D721Med (cell line): Measurements from ENCODE around the gene SLX9.

ENCODE experiments used
- DNase-seq: peaks from one replicate; pipeline ENCODE4 v3.0.0; 2011; ENCODE audit warnings: low spot score; ENCODE audit not compliant: insufficient read length
- FAIRE-seq: peaks from 2 replicates; lab custom pipeline; 2011; peaks lifted over from hg19 to GRCh38; lab: Jason Lieb, UNC
- CTCF ChIP-seq: IDR thresholded peaks from 2 replicates; pipeline ENCODE4 v1.5.1; 2012; ENCODE audit warnings: mild to moderate bottlenecking, control low read depth; ENCODE audit not compliant: insufficient read depth; ENCODE audit errors: missing control alignments

SLX9 gene

GRCh38 chr21:44946254-44947041, 6.6 kb downstream of the SLX9 start:
- FAIRE-seq, result no peak
- no peak for DNase-seq
- no peak for TF ChIP-seq CTCF

GRCh38 chr21:44947111-44947929, 7.5 kb downstream of the SLX9 start:
- no peak for FAIRE-seq
- no peak for TF ChIP-seq CTCF

GRCh38 chr21:44947930-44948331, 8.1 kb downstream of the SLX9 start:
- no peak for TF ChIP-seq CTCF
- DNase-seq (no peak), FAIRE-seq (no peak)

More at GRCh38 chr21:44947111-44947929, 7.5 kb downstream of the SLX9 start:
- DNase-seq, result no peak

GRCh38 chr21:44948426-44949120, 8.7 kb downstream of the SLX9 start:
- no peak for FAIRE-seq
- DNase-seq, result no peak
- TF ChIP-seq CTCF, result no peak

GRCh38 chr21:44949161-44949778, 9.4 kb downstream of the SLX9 start:
- FAIRE-seq (no peak), DNase-seq (no peak)
- TF ChIP-seq CTCF, result no peak

GRCh38 chr21:44949779-44950198, 10.0 kb downstream of the SLX9 start:
- TF ChIP-seq CTCF, result peak; percentile 71
- DNase-seq (peak; percentile 81), FAIRE-seq (no peak)
